ENCODE results near the gene MGRN1.

GRCh38 chr16:4700997-4701743 is 76.5 kb downstream of the MGRN1 start:
- TF ChIP-seq POLR2AphosphoS5 (IDR thresholded peaks at IDR 0.05; ENCODE audit: low read depth, low read length) (no peak), FOXP2 (optimal IDR thresholded peaks at IDR 0.05; ENCODE audit: borderline replicate concordance, extremely low read depth, extremely low read length, insufficient read depth) (no peak), TAF1 (IDR thresholded peaks at IDR 0.05; ENCODE audit: borderline replicate concordance, insufficient read depth, low read length) (no peak), SIN3A (IDR thresholded peaks at IDR 0.05; ENCODE audit: borderline replicate concordance, insufficient read depth, low read length) (no peak)
